HepG2 (cell line): ENCODE measurements around the gene TRPT1. TPM values are rescaled to one million over a fixed set of nuclear protein-coding genes. Genes with fewer than 3 reads are reported as not detected.

Experiments used
- ASH2L ChIP-seq: fragments of 300-600, 200-600 bp; sonication (generic); IDR thresholded peaks from 2 replicates; pipeline ENCODE4 v1.7.0; 2017; ENCODE audit warnings: low read depth, mild to moderate bottlenecking, moderate library complexity, mixed read lengths, low read length; ENCODE audit not compliant: insufficient read length
- CEBPG ChIP-seq: IDR thresholded peaks from 2 replicates; pipeline ENCODE4 v1.6.1; 2016
- CHCHD3 ChIP-seq: sonication (generic); formaldehyde crosslinking; IDR thresholded peaks from 2 replicates; pipeline ENCODE4 v1.8.0; 2022; ENCODE audit warnings: mild to moderate bottlenecking, missing genetic modification reagents, moderate library complexity
- CTCF ChIP-seq: sonication (generic); formaldehyde crosslinking; IDR thresholded peaks from 2 replicates; pipeline ENCODE4 v1.5.0; 2020; ENCODE audit warnings: mild to moderate bottlenecking, missing genetic modification reagents, moderate library complexity
- DPF2 ChIP-seq: sonication (generic); formaldehyde crosslinking; IDR thresholded peaks from 2 replicates; pipeline ENCODE4 v1.4.0; 2020; ENCODE audit warnings: mild to moderate bottlenecking, low read depth, missing genetic modification reagents, borderline replicate concordance
- HCFC1 ChIP-seq: fragments of 150-350 bp; IDR thresholded peaks from 2 replicates; pipeline ENCODE4 v1.6.1; 2014; ENCODE audit warnings: low read depth, low read length
- IKZF4 ChIP-seq: sonication (generic); formaldehyde crosslinking; IDR thresholded peaks from 2 replicates; pipeline ENCODE4 v1.5.1; 2020; ENCODE audit warnings: borderline replicate concordance, mild to moderate bottlenecking, low read depth, missing genetic modification reagents; ENCODE audit errors: not compliant biosample characterization
- JARID2 ChIP-seq: sonication (generic); formaldehyde crosslinking; IDR thresholded peaks from 2 replicates; pipeline ENCODE4 v1.8.1; 2023; ENCODE audit warnings: missing genetic modification reagents, inconsistent platforms; ENCODE audit not compliant: insufficient replicate concordance
- MEIS1 ChIP-seq: sonication (generic); formaldehyde crosslinking; IDR thresholded peaks from 2 replicates; pipeline ENCODE4 v1.9.0; 2021; ENCODE audit warnings: mild to moderate bottlenecking, missing genetic modification reagents, moderate library complexity, borderline replicate concordance
- POGK ChIP-seq: sonication (generic); formaldehyde crosslinking; conservative IDR thresholded peaks from 2 replicates; pipeline ENCODE4 v1.8.0; 2022; ENCODE audit warnings: mild to moderate bottlenecking, moderate library complexity, missing genetic modification reagents
- PRMT3 ChIP-seq: sonication (generic); formaldehyde crosslinking; IDR thresholded peaks from 2 replicates; pipeline ENCODE4 v1.8.1; 2022; ENCODE audit warnings: low read depth, mild to moderate bottlenecking, moderate library complexity, missing genetic modification reagents, borderline replicate concordance
- PTBP1 ChIP-seq: fragments of 200-400 bp; formaldehyde crosslinking; IDR thresholded peaks from 2 replicates; pipeline ENCODE4 v1.6.1; 2018; ENCODE audit warnings: low read length, low read depth; ENCODE audit not compliant: poor library complexity, severe bottlenecking
- RBAK ChIP-seq: sonication (generic); formaldehyde crosslinking; IDR thresholded peaks from 2 replicates; pipeline ENCODE4 v1.5.1; 2020; ENCODE audit warnings: mild to moderate bottlenecking, missing genetic modification reagents
- REXO4 ChIP-seq: sonication (generic); formaldehyde crosslinking; IDR thresholded peaks from 2 replicates; pipeline ENCODE4 v1.8.0; 2022; ENCODE audit warnings: missing genetic modification reagents, mild to moderate bottlenecking, borderline replicate concordance
- TCF7 ChIP-seq: sonication (generic); IDR thresholded peaks from 2 replicates; pipeline ENCODE4 v1.6.1; 2016; ENCODE audit warnings: antibody characterized with exemption, low read depth
- ZBTB7A ChIP-seq: sonication (generic); formaldehyde crosslinking; IDR thresholded peaks from 2 replicates; pipeline ENCODE4 v1.8.0; 2022; ENCODE audit warnings: mild to moderate bottlenecking, missing genetic modification reagents
- ZFP36 ChIP-seq: fragments of 150-350 bp; IDR thresholded peaks from 2 replicates; pipeline ENCODE4 v1.6.1; 2018; ENCODE audit warnings: borderline replicate concordance, low read length, low read depth; ENCODE audit not compliant: partially characterized antibody
- ZMAT3 ChIP-seq: sonication (generic); formaldehyde crosslinking; conservative IDR thresholded peaks from 2 replicates; pipeline ENCODE4 v1.7.0; 2021; ENCODE audit warnings: missing genetic modification reagents
- ZNF263 ChIP-seq: sonication (generic); formaldehyde crosslinking; IDR thresholded peaks from 2 replicates; pipeline ENCODE4 v1.4.0; 2020; ENCODE audit warnings: missing genetic modification reagents
- ZNF30 ChIP-seq: sonication (generic); formaldehyde crosslinking; IDR thresholded peaks from 2 replicates; pipeline ENCODE4 v1.5.0; 2020; ENCODE audit warnings: mild to moderate bottlenecking, missing genetic modification reagents
- ZNF343 ChIP-seq: sonication (generic); formaldehyde crosslinking; IDR thresholded peaks from 2 replicates; pipeline ENCODE4 v1.4.0; 2020; ENCODE audit warnings: mild to moderate bottlenecking, missing genetic modification reagents
- ZNF350 ChIP-seq: sonication (generic); formaldehyde crosslinking; IDR thresholded peaks from 2 replicates; pipeline ENCODE4 v1.4.0; 2020; ENCODE audit warnings: mild to moderate bottlenecking, low read depth, missing genetic modification reagents, borderline replicate concordance
- ZNF558 ChIP-seq: sonication (generic); formaldehyde crosslinking; IDR thresholded peaks from 2 replicates; pipeline ENCODE4 v1.9.0; 2022; ENCODE audit warnings: mild to moderate bottlenecking, missing genetic modification reagents, borderline replicate concordance
- ZNF607 ChIP-seq: sonication (generic); formaldehyde crosslinking; IDR thresholded peaks from 2 replicates; pipeline ENCODE4 v1.5.1; 2020; ENCODE audit warnings: missing genetic modification reagents, mild to moderate bottlenecking, borderline replicate concordance
- ZNF674 ChIP-seq: sonication (generic); formaldehyde crosslinking; IDR thresholded peaks from 2 replicates; pipeline ENCODE4 v1.5.0; 2020; ENCODE audit warnings: low read depth, mild to moderate bottlenecking, missing genetic modification reagents
- ZNF740 ChIP-seq: sonication (generic); formaldehyde crosslinking; IDR thresholded peaks from 2 replicates; pipeline ENCODE4 v1.4.0; 2020; ENCODE audit warnings: missing genetic modification reagents
- ZNF790 ChIP-seq: sonication (generic); formaldehyde crosslinking; IDR thresholded peaks from 2 replicates; pipeline ENCODE4 v1.8.0; 2022; ENCODE audit warnings: missing genetic modification reagents, mild to moderate bottlenecking, borderline replicate concordance
- polyA plus RNA-seq, 8 experiments: library from polyadenylated mRNA; depleted of rRNA in 3 of 8; stranded (reverse) in 7 of 8; unstranded in 1 of 8; fragments of >200 nt; fragmentation: Illumina TruSeq in 4 of 8; extraction: Trizol in 4 of 8; gene quantifications; 2 replicates each; pipeline versions ENCODE4 v1.2.1 to v1.2.3, GENCODE V29; 2011 to 2016; ENCODE audit warnings: low read depth in 4 of 8, missing spikeins in 1 of 8, mixed read lengths in 1 of 8; ENCODE audit not compliant: insufficient read depth in 1 of 8
- total RNA-seq, 5 experiments: library from RNA; depleted of rRNA; stranded (reverse); fragments of >200 nt; fragmentation: Illumina TruSeq; extraction: Trizol; gene quantifications; 2 replicates each; pipeline ENCODE4 v1.2.3, GENCODE V29; 2016; ENCODE audit warnings: low read depth in 1 of 5

The TRPT1 gene
- total and polyA plus RNA-seq, 2 of the 13 experiments (the other 11 are each of a cell fraction or from before 2014, with no cell fraction given), result 24.8 to 40.7 TPM

DNA sequence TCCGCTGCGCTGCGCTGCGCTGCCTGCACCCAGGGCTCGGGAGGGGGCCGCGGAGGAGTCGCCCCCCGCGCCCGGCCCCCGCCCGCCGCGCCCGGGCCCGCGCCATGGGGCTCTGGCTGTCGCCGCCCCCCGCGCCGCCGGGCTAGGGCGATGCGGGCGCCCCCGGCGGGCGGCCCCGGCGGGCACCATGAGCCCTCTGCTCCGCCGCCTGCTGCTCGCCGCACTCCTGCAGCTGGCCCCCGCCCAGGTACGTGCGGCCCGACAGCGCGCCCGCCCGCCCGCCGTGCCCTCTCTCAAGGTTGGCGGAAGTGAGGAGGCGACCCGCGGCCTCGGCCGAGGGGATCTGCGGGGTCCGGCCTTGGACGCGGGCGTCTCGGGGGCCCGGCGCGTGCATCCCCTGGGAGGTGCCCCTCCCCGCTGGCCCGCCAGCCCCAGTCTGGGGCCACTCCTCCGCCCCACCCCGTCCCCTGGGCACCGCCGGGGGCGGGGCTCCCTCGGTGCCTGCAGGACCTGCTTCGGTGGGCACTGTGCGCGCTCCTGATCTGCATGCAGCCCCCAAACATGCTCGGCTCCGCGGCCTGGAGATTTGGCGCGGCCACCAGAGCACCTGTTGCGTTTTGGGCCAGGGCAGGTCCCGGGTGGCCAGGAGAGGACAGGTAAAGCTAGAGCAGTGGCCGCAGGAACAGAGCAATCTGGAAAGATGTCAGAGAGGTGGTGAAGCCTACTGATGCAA, 8.8 kb upstream of the TRPT1 start (continued):
- TF ChIP-seq DPF2, result no peak
- 0 out of 2 replicates have a peak, but pooled peaks have one; percentile 52 for TF ChIP-seq CHCHD3 (CRISPR knock-in tag)
- TF ChIP-seq POGK (CRISPR knock-in tag), result no peak
- TF ChIP-seq HCFC1, result no peak
- no peak for TF ChIP-seq ZNF263
- no peak for TF ChIP-seq ASH2L
- no peak for TF ChIP-seq ZNF607 (CRISPR knock-in tag)
- peak; percentile 78 for TF ChIP-seq ZBTB7A (CRISPR knock-in tag)
- no peak for TF ChIP-seq CEBPG
- TF ChIP-seq REXO4 (CRISPR knock-in tag), result no peak
- no peak for TF ChIP-seq ZFP36
- no peak for TF ChIP-seq ZNF30 (CRISPR knock-in tag)
- no peak for TF ChIP-seq TCF7
- peak; percentile 22; the same call in 1 of the 2 replicates for TF ChIP-seq CTCF (CRISPR knock-in tag)
- no peak for TF ChIP-seq IKZF4
- TF ChIP-seq ZNF740, result peak; percentile 32; the same call in 1 of the 2 replicates
- no peak for TF ChIP-seq ZNF674
- no peak for TF ChIP-seq MEIS1 (CRISPR knock-in tag)
- TF ChIP-seq ZNF350 (CRISPR knock-in tag), result no peak
- no peak for TF ChIP-seq ZNF558 (CRISPR knock-in tag)
- no peak for TF ChIP-seq JARID2
- TF ChIP-seq ZNF790 (CRISPR knock-in tag), result peak; percentile 60; the same call in 1 of the 2 replicates
- TF ChIP-seq ZMAT3, result no peak
- TF ChIP-seq ZNF343, result no peak
- no peak for TF ChIP-seq PRMT3 (CRISPR knock-in tag)
- TF ChIP-seq RBAK (CRISPR knock-in tag), result no peak
- no peak for TF ChIP-seq PTBP1
